Mesenchymal stem cell (in vitro differentiated cells and primary cell): ENCODE measurements around the gene KIRREL3.

Experiments used
- DNase-seq: peaks from one replicate; pipeline ENCODE4 v3.0.0-alpha.2; 2013
- H2AFZ ChIP-seq: one replicate; pipeline ENCODE4 v1.6.1; 2013; ENCODE audit warnings: low read depth, mild to moderate bottlenecking, control low read depth, inconsistent platforms, low read length, moderate library complexity
- H2AK5ac ChIP-seq: 2 replicates; pipeline ENCODE4 v1.6.1; 2013; ENCODE audit warnings: low read length, moderate library complexity, mild to moderate bottlenecking, inconsistent platforms; ENCODE audit not compliant: severe bottlenecking
- H2BK120ac ChIP-seq: one replicate; pipeline ENCODE4 v1.6.1; 2013; ENCODE audit warnings: low read depth, mild to moderate bottlenecking, inconsistent platforms, low read length, moderate library complexity
- H2BK12ac ChIP-seq, 2 experiments: one replicate each; pipeline ENCODE4 v1.6.1; 2013; ENCODE audit warnings: inconsistent platforms in 2 of 2, low read length in 2 of 2, mild to moderate bottlenecking in 2 of 2, moderate library complexity in 2 of 2, control low read depth in 1 of 2
- H2BK15ac ChIP-seq: one replicate; pipeline ENCODE4 v1.6.1; 2013; ENCODE audit warnings: mild to moderate bottlenecking, low read depth, inconsistent platforms; ENCODE audit not compliant: poor library complexity, severe bottlenecking
- H2BK5ac ChIP-seq: 2 replicates; pipeline ENCODE4 v1.6.1; 2013; ENCODE audit warnings: low read depth, mild to moderate bottlenecking, low read length, control low read depth, inconsistent platforms; ENCODE audit not compliant: poor library complexity, severe bottlenecking
- H3K14ac ChIP-seq, 2 experiments: one replicate each; pipeline ENCODE4 v1.6.1; 2013; ENCODE audit warnings: inconsistent platforms in 2 of 2, low read length in 2 of 2, control low read depth in 1 of 2, mild to moderate bottlenecking in 1 of 2, moderate library complexity in 1 of 2
- H3K18ac ChIP-seq, 2 experiments: one replicate each; pipeline ENCODE4 v1.6.1; 2013; ENCODE audit warnings: inconsistent platforms in 2 of 2, low read length in 2 of 2, control low read depth in 1 of 2, low read depth in 1 of 2, mild to moderate bottlenecking in 1 of 2
- H3K23ac ChIP-seq, 2 experiments: one replicate each; pipeline ENCODE4 v1.6.1; 2013; ENCODE audit warnings: inconsistent platforms in 2 of 2, low read length in 2 of 2, mild to moderate bottlenecking in 2 of 2, moderate library complexity in 2 of 2, control low read depth in 1 of 2
- H3K27ac ChIP-seq: 2 replicates; pipeline ENCODE4 v1.5.1; 2013; ENCODE audit warnings: mild to moderate bottlenecking, moderate library complexity, low read length, control low read depth, inconsistent platforms; ENCODE audit not compliant: poor library complexity, severe bottlenecking
- H3K27me3 ChIP-seq, 2 experiments: 2 replicates each; pipeline versions ENCODE4 v1.6.1 to v1.7.0; 2013; ENCODE audit warnings: low read length in 2 of 2, mild to moderate bottlenecking in 2 of 2, moderate library complexity in 2 of 2, control low read depth in 1 of 2, inconsistent platforms in 1 of 2; ENCODE audit not compliant: control insufficient read depth in 1 of 2, insufficient read depth in 1 of 2
- H3K36me3 ChIP-seq, 2 experiments: 2 replicates each; pipeline versions ENCODE4 v1.6.1 to v1.7.0; 2013; ENCODE audit warnings: low read length in 2 of 2, control low read depth in 1 of 2, inconsistent platforms in 1 of 2, low read depth in 1 of 2, mild to moderate bottlenecking in 1 of 2; ENCODE audit not compliant: insufficient read depth in 2 of 2, control insufficient read depth in 1 of 2
- H3K4ac ChIP-seq, 2 experiments: one replicate each; pipeline ENCODE4 v1.6.1; 2013; ENCODE audit warnings: inconsistent platforms in 2 of 2, low read length in 2 of 2, mild to moderate bottlenecking in 2 of 2, moderate library complexity in 2 of 2, control low read depth in 1 of 2, low read depth in 1 of 2
- H3K4me1 ChIP-seq: 2 replicates; pipeline ENCODE4 v1.6.1; 2013; ENCODE audit warnings: low read depth, low read length, control low read depth; ENCODE audit not compliant: control insufficient read depth, insufficient read depth
- H3K4me2 ChIP-seq: 2 replicates; pipeline ENCODE4 v1.6.1; 2013; ENCODE audit warnings: low read length, mild to moderate bottlenecking, inconsistent platforms; ENCODE audit not compliant: poor library complexity, severe bottlenecking
- H3K4me3 ChIP-seq, 2 experiments: 2 replicates each; pipeline versions ENCODE4 v1.5.1 to v1.7.0; 2013; ENCODE audit warnings: low read length in 2 of 2, mild to moderate bottlenecking in 2 of 2, control low read depth in 1 of 2, low read depth in 1 of 2; ENCODE audit not compliant: insufficient read depth in 1 of 2
- H3K79me1 ChIP-seq: replicated peaks from 2 replicates; pipeline ENCODE4 v1.6.1; 2013; ENCODE audit warnings: mild to moderate bottlenecking, control low read depth, low read length, inconsistent platforms; ENCODE audit not compliant: poor library complexity, severe bottlenecking
- H3K9ac ChIP-seq: 2 replicates; pipeline ENCODE4 v1.7.0; 2013; ENCODE audit warnings: mild to moderate bottlenecking, low read length, moderate library complexity
- H3K9me3 ChIP-seq: 2 replicates; pipeline ENCODE4 v1.7.0; 2013; ENCODE audit warnings: mild to moderate bottlenecking, low read length; ENCODE audit not compliant: control insufficient read depth
- H4K8ac ChIP-seq: one replicate; pipeline ENCODE4 v1.6.1; 2013; ENCODE audit warnings: inconsistent platforms, mild to moderate bottlenecking, low read length, moderate library complexity
- H4K91ac ChIP-seq: one replicate; pipeline ENCODE4 v1.6.1; 2013; ENCODE audit warnings: mild to moderate bottlenecking, low read length, inconsistent platforms
- WGBS: methylation state at CpG from one replicate; pipeline ENCODE4 v1.1.7; 2013; ENCODE audit warnings: mixed read lengths; 5-methylcytosine and 5-hydroxymethylcytosine counted together

Gene KIRREL3

DNA sequence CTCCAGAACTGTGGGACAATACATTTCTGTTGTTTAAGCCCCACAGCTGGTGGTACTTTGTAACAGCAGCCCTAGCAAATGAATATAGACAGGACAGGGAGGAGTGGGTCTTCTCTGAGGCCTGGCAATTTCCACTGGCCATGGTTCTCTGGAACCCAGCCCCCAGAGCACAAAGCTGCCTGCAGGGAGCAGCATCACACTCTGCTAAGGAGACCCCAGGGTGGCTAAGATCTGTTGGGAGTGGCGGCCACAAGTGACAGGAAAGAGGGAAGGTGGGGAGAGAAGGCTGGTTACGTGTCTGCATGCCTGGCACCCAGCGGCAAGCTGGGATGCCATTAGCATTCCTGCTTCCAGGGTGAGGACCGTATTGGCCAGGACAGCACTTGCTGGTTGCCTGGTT lies 433.2 kb downstream of the KIRREL3 start:
- Histone ChIP-seq H3K18ac (no peak overlapping the region), H4K8ac (no peak overlapping the region), H3K4me1 (no peaks in the 10 kb centered on the region), H3K23ac (no peak overlapping the region), H3K36me3 (no peaks in the 10 kb centered on the region), H3K27ac (no peak overlapping the region), H2BK120ac (no peak overlapping the region), H3K14ac (no peak overlapping the region), H2AK5ac (no peak overlapping the region), H2AFZ (no peak overlapping the region), H3K4me3 (no peak overlapping the region), H2BK12ac (no peak overlapping the region), H3K4me2 (no peak overlapping the region), H2BK15ac (no peak overlapping the region), H3K9me3 (no peaks in the 10 kb centered on the region), H3K9ac (no peak overlapping the region), H3K79me1 (no peaks in the 10 kb centered on the region), H4K91ac (no peak overlapping the region), H3K4ac (no peak overlapping the region), H2BK5ac (no peak overlapping the region), H3K27me3 (peaks cover 1 to 46% of the 10 kb centered on the region in 2 experiments)
- WGBS = 67% methylated on average over 4 of the region's 4 CpGs
- no peak for DNase-seq

DNA sequence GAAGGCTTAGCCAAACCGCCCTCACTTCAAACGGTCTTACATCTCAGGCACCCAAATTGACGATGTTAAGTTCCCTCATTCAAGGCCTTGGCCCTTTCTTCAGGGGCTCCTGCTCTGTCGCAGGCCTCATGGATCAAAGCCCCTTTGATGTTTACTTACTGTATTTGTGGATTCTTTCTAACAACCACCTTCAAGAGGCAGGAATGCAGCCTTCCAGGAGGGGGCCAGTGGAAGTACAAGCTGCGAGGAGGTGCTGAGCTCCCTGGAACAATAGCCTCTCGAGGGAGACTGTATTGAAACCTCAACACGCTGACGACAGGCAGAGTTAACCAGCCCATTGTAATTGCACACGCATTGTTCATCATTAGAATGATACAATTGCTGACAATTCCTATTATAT lies 436.0 kb downstream of the KIRREL3 start:
- H3K23ac ChIP-seq = no peak overlapping the region
- no peak overlapping the region for H4K8ac ChIP-seq
- no peak overlapping the region for H3K4me2 ChIP-seq
- no peak overlapping the region for H3K4me3 ChIP-seq
- no peaks in the 10 kb centered on the region for H3K4me1 ChIP-seq
- no peaks in the 10 kb centered on the region for H3K9me3 ChIP-seq
- no peak overlapping the region for H2BK12ac ChIP-seq
- no peaks in the 10 kb centered on the region for H3K79me1 ChIP-seq
- H2AFZ ChIP-seq = no peak overlapping the region
- no peak for DNase-seq
- no peak overlapping the region for H3K27ac ChIP-seq
- no peak overlapping the region for H4K91ac ChIP-seq
- no peak overlapping the region for H2BK15ac ChIP-seq
- H2AK5ac ChIP-seq = no peak overlapping the region
- no peaks in the 10 kb centered on the region for H3K36me3 ChIP-seq
- no peak overlapping the region for H2BK120ac ChIP-seq
- WGBS = 5% methylated on average over 9 of the region's 9 CpGs
- H3K14ac ChIP-seq = no peak overlapping the region
- H3K18ac ChIP-seq = no peak overlapping the region
- peaks cover 0 to 27% of the 10 kb centered on the region in 2 experiments for H3K27me3 ChIP-seq
- H3K4ac ChIP-seq = no peak overlapping the region
- H3K9ac ChIP-seq = no peak overlapping the region
- H2BK5ac ChIP-seq = no peak overlapping the region

DNA sequence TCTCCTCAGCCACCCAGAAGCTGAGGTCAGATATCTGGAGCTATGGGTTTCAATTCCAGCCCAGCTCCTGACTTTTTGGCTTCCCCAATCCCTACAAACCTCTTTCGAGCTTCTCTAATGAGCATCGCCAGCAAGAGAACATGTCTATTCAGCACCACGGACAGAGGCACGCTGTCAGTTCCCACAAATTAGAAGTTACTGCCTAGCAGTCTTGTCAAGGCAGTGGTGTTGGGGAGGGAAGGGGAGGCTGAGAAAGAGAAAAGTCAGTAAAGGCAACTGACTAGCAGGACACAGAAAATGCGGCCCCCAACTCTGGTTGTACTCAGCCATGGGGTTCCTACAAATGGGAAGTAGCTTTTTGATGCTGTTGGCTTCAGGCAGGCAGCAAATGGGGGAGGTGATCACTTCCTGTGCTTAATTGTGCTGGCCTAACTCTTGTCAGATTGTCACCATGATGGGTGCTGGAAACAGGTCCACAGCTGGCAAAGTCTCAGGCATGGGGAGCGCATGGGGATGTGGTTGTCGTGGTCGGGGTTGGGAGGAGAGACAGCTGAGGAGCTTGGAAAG lies 439.2 kb downstream of the KIRREL3 start:
- peak; percentile 42 for DNase-seq
- no peak overlapping the region for H2BK15ac ChIP-seq
- 43% methylated on average over 7 of the region's 8 CpGs for WGBS

DNA sequence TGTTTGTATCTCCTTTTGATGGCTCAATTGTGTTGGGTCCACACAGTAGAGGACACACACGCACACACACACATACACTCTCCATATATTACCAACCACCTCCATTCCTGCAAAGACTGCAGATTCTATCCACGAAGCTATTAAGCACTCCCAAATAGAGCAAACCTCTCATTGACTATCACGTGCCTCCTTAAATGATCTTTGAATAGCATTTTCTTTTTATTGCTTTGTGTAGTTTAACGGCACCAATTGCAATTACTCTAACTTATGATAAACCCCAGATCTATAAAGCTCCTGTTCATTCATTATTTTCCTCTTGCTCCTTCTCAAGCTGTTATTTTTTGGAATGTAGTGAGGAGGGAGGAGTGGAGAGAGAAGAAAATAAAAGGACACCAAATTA lies 440.3 kb downstream of the KIRREL3 start:
- no peaks in the 10 kb centered on the region for H3K4me1 ChIP-seq
- H3K9ac ChIP-seq = no peak overlapping the region
- WGBS = 44% methylated on average over 3 of the region's 4 CpGs
- peaks cover 0 to 4% of the 10 kb centered on the region in 2 experiments for H3K36me3 ChIP-seq
- no peak overlapping the region for H4K8ac ChIP-seq
- no peak overlapping the region for H4K91ac ChIP-seq
- no peak overlapping the region for H3K4me2 ChIP-seq
- no peak overlapping the region for H2BK5ac ChIP-seq
- no peak overlapping the region for H3K4ac ChIP-seq
- H2BK120ac ChIP-seq = no peak overlapping the region
- DNase-seq = no peak
- no peak overlapping the region for H3K23ac ChIP-seq
- no peak overlapping the region for H3K27ac ChIP-seq
- no peak overlapping the region for H3K4me3 ChIP-seq
- H2BK12ac ChIP-seq = no peak overlapping the region
- no peaks in the 10 kb centered on the region for H3K79me1 ChIP-seq
- no peak overlapping the region for H3K18ac ChIP-seq
- peaks cover 0 to 32% of the 10 kb centered on the region in 2 experiments for H3K27me3 ChIP-seq
- no peaks in the 10 kb centered on the region for H3K9me3 ChIP-seq
- no peak overlapping the region for H2AFZ ChIP-seq
- H2AK5ac ChIP-seq = no peak overlapping the region
- no peak overlapping the region for H3K14ac ChIP-seq
- H2BK15ac ChIP-seq = no peak overlapping the region

More for the DNA sequence above, 439.2 kb downstream of the KIRREL3 start:
- no peaks in the 10 kb centered on the region for H3K4me1 ChIP-seq
- no peak overlapping the region for H2AFZ ChIP-seq
- no peak overlapping the region for H3K4me2 ChIP-seq
- no peak overlapping the region for H2BK120ac ChIP-seq
- H2BK5ac ChIP-seq = no peak overlapping the region
- no peak overlapping the region for H3K4ac ChIP-seq
- H3K36me3 ChIP-seq = peaks cover 0 to 4% of the 10 kb centered on the region in 2 experiments
- H2BK12ac ChIP-seq = no peak overlapping the region
- H3K14ac ChIP-seq = no peak overlapping the region
- H3K23ac ChIP-seq = no peak overlapping the region
- no peak overlapping the region for H4K8ac ChIP-seq
- peaks cover 0 to 39% of the 10 kb centered on the region in 2 experiments for H3K27me3 ChIP-seq
- H3K27ac ChIP-seq = no peak overlapping the region
- H3K4me3 ChIP-seq = no peak overlapping the region
- H3K9me3 ChIP-seq = no peaks in the 10 kb centered on the region
- no peak overlapping the region for H3K9ac ChIP-seq
- H2AK5ac ChIP-seq = no peak overlapping the region
- H3K79me1 ChIP-seq = no peaks in the 10 kb centered on the region
- no peak overlapping the region for H3K18ac ChIP-seq
- no peak overlapping the region for H4K91ac ChIP-seq
